ENCODE data around the gene TNFRSF19. TPM values are rescaled to one million over a fixed set of nuclear protein-coding genes. Genes with fewer than 3 reads are reported as not detected.

The TNFRSF19 gene
- total and polyA plus RNA-seq, 8 donors = 1.2 to 14.0 (median 2.7) TPM; not detected in 1

- intact Hi-C loops (cut with DNase I; ENCODE audit: low total_unique reads) = no loop called here
- WGBS, 5 donors = 94 to 98% (median 97%) methylated on average over 5 of the region's 5 CpGs
- H3K27ac ChIP-seq = no peak overlapping the region
- DNase-seq = no peak
- TF ChIP-seq POLR2A (IDR thresholded peaks at IDR 0.05) (no peak), EP300 (IDR thresholded peaks at IDR 0.05) (no peak), POLR2AphosphoS5 (IDR thresholded peaks at IDR 0.05) (no peak), CTCF (IDR thresholded peaks at IDR 0.05) (no peak)
- H3K9me3 ChIP-seq = no peaks in the 10 kb centered on the region
- no peaks in the 10 kb centered on the region for H3K4me1 ChIP-seq
- no peaks in the 10 kb centered on the region for H3K27me3 ChIP-seq
- H3K4me3 ChIP-seq = no peak overlapping the region
- H3K36me3 ChIP-seq = no peaks in the 10 kb centered on the region
These were observed 75.6 kb downstream of the TNFRSF19 start for GRCh38 chr13:23645851-23646250.

GRCh38 chr13:23651439-23651838 is 81.2 kb downstream of the TNFRSF19 start:
- intact Hi-C loops (cut with DNase I; ENCODE audit: low total_unique reads) = no loop called here
- Histone ChIP-seq H3K4me1 (peaks cover 16 to 36% (median 21%) of the 10 kb centered on the region in 4 donors), H3K4me3 (no peak overlapping the region), H3K9me3 (no peaks in the 10 kb centered on the region), H3K27ac (no peak overlapping the region), H3K36me3 (no peaks in the 10 kb centered on the region), H3K27me3 (no peaks in the 10 kb centered on the region)
- TF ChIP-seq EP300 (IDR thresholded peaks at IDR 0.05) (no peak), POLR2A (IDR thresholded peaks at IDR 0.05) (no peak), POLR2AphosphoS5 (IDR thresholded peaks at IDR 0.05) (no peak), CTCF (IDR thresholded peaks at IDR 0.05) (no peak)
- WGBS, 5 donors = 83 to 94% (median 89%) methylated on average over 1 of the region's 1 CpG
- no peak for DNase-seq

GRCh38 chr13:23651887-23652286 is 81.7 kb downstream of the TNFRSF19 start:
- Histone ChIP-seq H3K9me3 (no peaks in the 10 kb centered on the region), H3K27me3 (no peaks in the 10 kb centered on the region), H3K36me3 (no peaks in the 10 kb centered on the region), H3K4me3 (no peak overlapping the region), H3K27ac (no peak overlapping the region), H3K4me1 (peaks cover 17 to 41% (median 25%) of the 10 kb centered on the region in 4 donors)
- DNase-seq = no peak
- 76 to 88% (median 84%) methylated on average over 2 of the region's 2 CpGs for WGBS, 5 donors
- intact Hi-C loops (cut with DNase I; ENCODE audit: low total_unique reads) = no loop called here
- TF ChIP-seq POLR2AphosphoS5 (IDR thresholded peaks at IDR 0.05) (no peak), EP300 (IDR thresholded peaks at IDR 0.05) (no peak), POLR2A (IDR thresholded peaks at IDR 0.05) (no peak), CTCF (IDR thresholded peaks at IDR 0.05) (no peak)

GRCh38 chr13:23652909-23653726 is 82.9 kb downstream of the TNFRSF19 start:
- TF ChIP-seq CTCF (IDR thresholded peaks at IDR 0.05) (no peak), POLR2AphosphoS5 (IDR thresholded peaks at IDR 0.05) (no peak), POLR2A (IDR thresholded peaks at IDR 0.05) (no peak), EP300 (IDR thresholded peaks at IDR 0.05) (no peak)
- intact Hi-C loops (cut with DNase I; ENCODE audit: low total_unique reads) = no loop called here
- WGBS, 5 donors = 74 to 82% (median 77%) methylated on average over 9 to 10 of the region's 10 CpGs
- peaks cover 17 to 45% (median 30%) of the 10 kb centered on the region in 4 donors for H3K4me1 ChIP-seq
- no peaks in the 10 kb centered on the region for H3K27me3 ChIP-seq
- DNase-seq = no peak
- no peaks in the 10 kb centered on the region for H3K9me3 ChIP-seq
- no peaks in the 10 kb centered on the region for H3K36me3 ChIP-seq
- H3K27ac ChIP-seq = peak overlapping the region in 2 of 5 donors; percentile 37 to 66
- H3K4me3 ChIP-seq = no peak overlapping the region

Data from stomach (tissue), 9 donors.